Pancreas (tissue), 8 donors: ENCODE results near the gene RNF145. TPM values are rescaled to one million over a fixed set of nuclear protein-coding genes. Genes with fewer than 3 reads are reported as not detected.

Experiments used
- polyA plus RNA-seq, 2 donors: library from polyadenylated mRNA; stranded (reverse); fragments of 200-250 nt; gene quantifications; one replicate each; pipeline ENCODE4 v1.2.3, GENCODE V29; 2013
- total RNA-seq, 6 donors: library from RNA; stranded (reverse); fragmentation: NEBNext Ultra II Directional in 4 of 6; extraction: Animal tissue kit (Norgen Biotek cat#: 25700) in 4 of 6; gene quantifications; one replicate each; pipeline versions ENCODE4 v1.2.1 to v1.2.4, GENCODE V29; 2021 to 2023
- donor health status: healthy with polysubstance abuse.
- donor health status: DM: no; HTN: no; CAD: no; lungs with moderate emphysema.
- donor health status: DM: no; HTN: no; CAD: no.
- donor health status: Bipolar disorder and iron deficiency.
- donor health status: DM: yes; HTN: yes; CAD: no.
- donor health status: DM: no; HTN: no; CAD: no.
- donor health status: DM: no; HTN: no; CAD: no.
- donor health status: DM: yes; HTN: yes; CAD: no.

RNF145 gene
- total and polyA plus RNA-seq, 8 donors = 6.9 to 33.6 (median 14.5) TPM

Other genes starting within 250 kb of the RNF145 start
- gene EBF1, start 109.6 kb downstream of the RNF145 start, total RNA-seq = 1 to 10 TPM; 1.3 to 6.1 (median 2.9) TPM
- 1 to 10 TPM; 1.5 to 2.6 TPM for gene EBF1, start 109.6 kb downstream of the RNF145 start, polyA plus RNA-seq
- gene UBLCP1, start 53.7 kb upstream of the RNF145 start, total RNA-seq = 10 to 100 TPM in 3 of 6 donors, 1 to 10 TPM in 3; 6.2 to 11.2 (median 9.8) TPM
- 10 to 100 TPM; 10.5 to 11.7 TPM for gene UBLCP1, start 53.7 kb upstream of the RNF145 start, polyA plus RNA-seq
- not detected for gene IL12B, start 120.9 kb upstream of the RNF145 start, total RNA-seq
- not detected for gene IL12B, start 120.9 kb upstream of the RNF145 start, polyA plus RNA-seq